Measurements from ENCODE around the gene AKAP6. TPM values are rescaled to one million over a fixed set of nuclear protein-coding genes. Genes with fewer than 3 reads are reported as not detected.

Gene AKAP6
- total RNA-seq, 1 donor from 2014 or later: 4.7 TPM

DNA sequence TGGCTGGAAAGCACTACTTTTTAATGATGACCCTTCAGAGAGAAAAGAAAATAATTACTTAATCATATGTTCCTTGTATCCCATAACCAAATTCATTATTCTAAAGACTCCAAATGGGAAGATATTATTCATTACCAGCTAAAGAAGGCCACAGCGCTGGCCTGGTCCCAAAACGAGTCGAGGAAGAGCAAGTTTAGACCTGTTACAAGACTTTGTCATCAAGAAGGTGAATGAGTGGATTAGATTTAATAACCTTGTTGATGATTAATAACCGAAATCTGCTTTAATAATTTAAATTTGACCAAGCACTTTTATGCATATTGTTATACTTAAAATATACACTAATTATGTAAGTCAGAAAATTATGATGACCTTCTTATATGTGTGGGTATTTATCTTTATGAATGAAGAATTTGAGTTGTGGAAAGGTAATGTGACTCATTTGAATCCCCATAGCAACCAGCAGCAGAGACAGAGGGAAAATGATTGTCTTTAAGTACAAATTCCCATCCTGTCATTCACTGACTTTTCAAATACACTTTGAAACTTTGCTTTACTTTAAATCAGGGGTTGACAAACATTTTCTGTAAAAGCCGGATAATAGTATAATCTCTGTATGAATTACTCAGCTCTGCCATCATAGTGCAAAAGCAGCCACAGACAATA lies 409.2 kb downstream of the AKAP6 start:
- TF ChIP-seq CTCF (conservative IDR thresholded peaks at IDR 0.05): no peak

GRCh38 chr14:32744811-32745445 lies 415.8 kb downstream of the AKAP6 start:
- TF ChIP-seq CTCF (conservative IDR thresholded peaks at IDR 0.05): no peak
- no peak for DNase-seq (ENCODE audit: extremely low spot score, unreplicated experiment)
- H3K4me3 Mint-ChIP-seq: no peak overlapping the region
- H3K27ac Mint-ChIP-seq: no peak overlapping the region
- no peaks in the 10 kb centered on the region for H3K4me1 Mint-ChIP-seq (ENCODE audit: unreplicated experiment)
- H3K36me3 Mint-ChIP-seq: no peaks in the 10 kb centered on the region
- peaks cover 10% of the 10 kb centered on the region for H3K9me3 Mint-ChIP-seq
- H3K27me3 Mint-ChIP-seq: no peaks in the 10 kb centered on the region

More for the DNA sequence above, 409.2 kb downstream of the AKAP6 start:
- Mint-ChIP-seq H3K4me3 (no peak overlapping the region), H3K27me3 (no peaks in the 10 kb centered on the region), H3K9me3 (no peaks in the 10 kb centered on the region), H3K27ac (no peak overlapping the region), H3K36me3 (no peaks in the 10 kb centered on the region), H3K4me1 (ENCODE audit: unreplicated experiment) (no peaks in the 10 kb centered on the region)
- no peak for DNase-seq (ENCODE audit: extremely low spot score, unreplicated experiment)

DNA sequence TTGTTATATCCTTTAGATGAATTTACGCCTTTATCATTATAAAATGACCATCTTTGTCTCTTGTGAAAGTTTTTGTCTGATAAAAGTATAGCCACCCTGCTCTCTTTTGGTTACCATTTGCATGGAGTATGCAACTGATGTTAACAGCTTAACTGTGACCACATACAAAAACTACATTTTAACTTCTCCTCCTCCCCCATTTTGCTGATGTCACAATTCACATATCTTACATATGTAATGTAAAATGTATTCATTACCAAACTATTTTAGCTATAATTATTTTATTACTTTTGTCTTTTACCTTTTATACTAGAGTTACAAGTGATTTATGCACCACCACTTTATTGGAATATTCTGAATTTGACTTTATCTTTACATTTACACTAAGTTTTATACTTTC lies 425.1 kb downstream of the AKAP6 start:
- no peak for TF ChIP-seq CTCF (conservative IDR thresholded peaks at IDR 0.05)
- Mint-ChIP-seq H3K36me3 (no peaks in the 10 kb centered on the region), H3K27ac (no peak overlapping the region), H3K4me1 (ENCODE audit: unreplicated experiment) (no peaks in the 10 kb centered on the region), H3K9me3 (peaks cover 7% of the 10 kb centered on the region), H3K27me3 (no peaks in the 10 kb centered on the region), H3K4me3 (no peak overlapping the region)
- DNase-seq (ENCODE audit: extremely low spot score, unreplicated experiment): no peak

DNA sequence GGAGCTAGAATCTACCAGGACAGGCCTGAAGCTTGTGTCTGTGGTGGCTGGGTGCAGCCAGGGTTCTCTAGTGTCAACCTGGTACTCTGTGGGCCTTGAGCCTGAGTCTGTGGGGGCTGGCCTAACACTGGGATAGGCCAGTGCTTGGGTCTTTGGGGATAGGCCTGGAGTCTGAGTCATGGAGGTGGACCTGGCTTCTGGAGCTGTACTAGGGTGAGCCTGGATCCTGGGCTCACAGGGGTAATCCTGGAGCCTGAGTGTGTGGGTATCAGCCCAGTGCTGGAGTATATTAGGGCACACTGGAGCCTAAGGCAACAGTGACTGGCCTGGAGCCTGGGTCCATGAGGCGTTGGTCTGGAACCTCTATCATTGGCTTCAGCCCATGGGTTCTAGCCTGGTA lies 427.1 kb downstream of the AKAP6 start:
- no peak overlapping the region for H3K27ac Mint-ChIP-seq
- TF ChIP-seq CTCF (conservative IDR thresholded peaks at IDR 0.05): no peak
- no peaks in the 10 kb centered on the region for H3K4me1 Mint-ChIP-seq (ENCODE audit: unreplicated experiment)
- DNase-seq (ENCODE audit: extremely low spot score, unreplicated experiment): no peak
- no peaks in the 10 kb centered on the region for H3K36me3 Mint-ChIP-seq
- H3K4me3 Mint-ChIP-seq: no peak overlapping the region
- H3K27me3 Mint-ChIP-seq: no peaks in the 10 kb centered on the region
- peaks cover 7% of the 10 kb centered on the region for H3K9me3 Mint-ChIP-seq

GRCh38 chr14:32756775-32757174 lies 427.7 kb downstream of the AKAP6 start:
- DNase-seq (ENCODE audit: extremely low spot score, unreplicated experiment): no peak
- TF ChIP-seq CTCF (conservative IDR thresholded peaks at IDR 0.05): no peak
- H3K9me3 Mint-ChIP-seq: peaks cover 7% of the 10 kb centered on the region
- H3K27ac Mint-ChIP-seq: no peak overlapping the region
- no peaks in the 10 kb centered on the region for H3K4me1 Mint-ChIP-seq (ENCODE audit: unreplicated experiment)
- H3K4me3 Mint-ChIP-seq: no peak overlapping the region
- H3K36me3 Mint-ChIP-seq: no peaks in the 10 kb centered on the region
- H3K27me3 Mint-ChIP-seq: no peaks in the 10 kb centered on the region
